Measurements from ENCODE around the gene LAMA3. TPM values are rescaled to one million over a fixed set of nuclear protein-coding genes. Genes with fewer than 3 reads are reported as not detected.
A peak's percentile ranks its signal among the peaks of the same experiment; 100 is the strongest.

LAMA3 gene
- polyA plus RNA-seq, 1 of the 3 experiments (the other 2 are of a cell fraction): 3.5 TPM

DNA sequence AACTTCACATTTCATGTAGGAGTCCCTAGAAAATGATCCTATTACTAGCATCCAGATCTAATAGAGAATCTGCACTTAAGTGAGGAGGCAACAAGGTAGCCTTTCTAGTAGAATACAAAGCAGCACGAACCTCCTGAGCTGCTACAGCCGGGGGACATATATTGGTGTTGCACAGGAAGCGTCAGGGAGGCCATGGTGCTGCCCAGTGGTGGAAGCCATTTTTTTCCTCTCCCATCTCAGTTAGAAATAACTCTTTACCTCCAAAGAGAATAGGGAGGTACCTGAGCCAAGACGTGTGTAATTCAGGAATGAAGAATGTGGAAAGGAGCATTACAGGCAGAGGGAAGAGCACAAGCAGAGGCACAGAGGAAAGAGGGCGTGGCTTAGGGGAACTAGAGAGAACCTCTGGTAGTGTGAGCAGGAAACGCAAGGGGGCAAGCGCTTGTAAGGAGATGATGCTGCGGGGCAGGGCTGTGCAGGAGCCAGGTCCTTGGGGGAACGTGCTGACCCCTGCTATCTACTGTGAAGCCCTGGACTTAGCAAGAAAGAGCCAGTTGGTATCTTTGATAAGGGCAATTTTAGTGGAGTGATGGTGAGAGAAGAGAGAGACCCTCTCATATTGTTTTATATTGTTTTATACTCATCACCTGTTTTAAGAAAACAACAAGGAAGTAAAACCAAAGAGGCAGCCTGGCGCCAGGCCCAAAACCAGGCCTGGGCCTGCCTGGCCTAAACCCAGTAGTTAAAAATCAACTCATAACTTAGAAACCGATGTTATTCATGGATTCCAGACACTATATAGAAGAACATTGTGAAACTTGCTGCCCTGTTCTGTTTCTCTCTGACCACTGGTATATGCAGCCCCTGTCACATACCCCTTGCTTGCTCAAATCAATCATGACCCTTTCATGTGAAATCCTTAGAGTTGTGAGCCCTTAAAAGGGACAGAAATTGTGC is 275.3 kb downstream of the LAMA3 start:
- H4K20me1 ChIP-seq (ENCODE audit: insufficient read depth): no peaks in the 10 kb centered on the region
- TF ChIP-seq GABPA (IDR thresholded peaks at IDR 0.05; ENCODE audit: low read depth) (peak; percentile 33; the same call in 1 of the 2 replicates), TEAD4 (IDR thresholded peaks at IDR 0.05; ENCODE audit: borderline replicate concordance, insufficient read depth) (no peak), JUND (IDR thresholded peaks at IDR 0.05) (no peak), MEF2A (IDR thresholded peaks at IDR 0.05; ENCODE audit: borderline replicate concordance, low read depth) (no peak), TCF12 (IDR thresholded peaks at IDR 0.05) (no peak), ZBTB33 (IDR thresholded peaks at IDR 0.05; ENCODE audit: borderline replicate concordance, low read depth) (no peak), SMC3 (IDR thresholded peaks at IDR 0.05; ENCODE audit: low read depth, low read length) (no peak), YY1 (IDR thresholded peaks at IDR 0.05; ENCODE audit: low read depth) (peak; percentile 70; the same call in 1 of the 2 replicates)
- TF ChIP-seq, protein P1, sequence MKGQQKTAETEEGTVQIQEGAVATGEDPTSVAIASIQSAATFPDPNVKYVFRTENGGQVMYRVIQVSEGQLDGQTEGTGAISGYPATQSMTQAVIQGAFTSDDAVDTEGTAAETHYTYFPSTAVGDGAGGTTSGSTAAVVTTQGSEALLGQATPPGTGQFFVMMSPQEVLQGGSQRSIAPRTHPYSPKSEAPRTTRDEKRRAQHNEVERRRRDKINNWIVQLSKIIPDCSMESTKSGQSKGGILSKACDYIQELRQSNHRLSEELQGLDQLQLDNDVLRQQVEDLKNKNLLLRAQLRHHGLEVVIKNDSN (IDR thresholded peaks at IDR 0.05; ENCODE audit: borderline replicate concordance, low read depth): no peak
- CTCF ChIA-PET: interaction anchor here (1.2 to 1.3 kb wide), 2 partner anchors 17 to 25 kb away, joined by 3 read pairs; no protein-coding TSS in a partner anchor

DNA sequence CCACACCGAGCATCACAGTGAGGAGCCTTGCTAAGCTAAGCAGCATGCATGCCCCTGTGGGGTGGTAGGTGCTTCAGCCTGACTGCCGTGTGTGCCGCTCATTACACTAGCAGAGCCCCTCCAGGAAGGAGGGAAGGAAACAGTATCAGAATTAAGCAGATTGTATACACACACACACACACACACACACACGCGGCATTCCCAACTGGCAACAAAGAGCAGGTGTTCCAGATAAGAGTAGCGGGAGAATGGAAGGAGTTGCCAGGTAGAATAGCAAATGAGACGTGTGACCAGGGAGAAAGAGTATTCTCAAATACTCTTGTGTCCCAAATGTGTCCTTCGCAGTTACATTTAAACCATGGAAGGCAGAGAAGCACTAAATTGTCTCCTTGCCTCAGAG is 277.7 kb downstream of the LAMA3 start:
- no peaks in the 10 kb centered on the region for H3K9me2 ChIP-seq
- no peaks in the 10 kb centered on the region for H4K20me1 ChIP-seq (ENCODE audit: insufficient read depth)
- no peaks in the 10 kb centered on the region for H3F3A ChIP-seq (replicated peaks; ENCODE audit: insufficient read depth)
- no peak for DNase-seq
- POLR2A ChIA-PET: no interaction called here
- H3K4me2 ChIP-seq: no peak overlapping the region
- 86% methylated on average over 8 of the region's 8 CpGs for WGBS (ENCODE audit: low lambda C conversion rate)
- CTCF ChIA-PET: interaction anchor here (0.9 kb wide), 1 partner anchor 9 kb away, joined by 3 read pairs; no protein-coding TSS in a partner anchor
- H3K9me3 ChIP-seq: no peaks in the 10 kb centered on the region
- no peaks in the 10 kb centered on the region for H3K79me2 ChIP-seq (ENCODE audit: insufficient read depth)
- no peak overlapping the region for H2AFZ ChIP-seq (ENCODE audit: low read depth)
- H3K27me3 ChIP-seq (ENCODE audit: insufficient read depth): no peaks in the 10 kb centered on the region
- no peak overlapping the region for H3K4me3 ChIP-seq (ENCODE audit: low read depth in 2 of 2, low read length in 1 of 2)
- TF ChIP-seq RFX5 (IDR thresholded peaks at IDR 0.05; ENCODE audit: low read length) (no peak), PBX3 (IDR thresholded peaks at IDR 0.05) (no peak), TEAD4 (IDR thresholded peaks at IDR 0.05; ENCODE audit: borderline replicate concordance, insufficient read depth) (no peak), POLR2AphosphoS5 (IDR thresholded peaks at IDR 0.05; ENCODE audit: low read depth, low read length) (no peak), EZH2phosphoT487 (IDR thresholded peaks at IDR 0.05; ENCODE audit: borderline replicate concordance, low read depth) (no peak), NRF1 (IDR thresholded peaks at IDR 0.05; ENCODE audit: low read depth, low read length) (no peak), SIN3A (IDR thresholded peaks at IDR 0.05; ENCODE audit: borderline replicate concordance, low read depth, low read length) (no peak), FOXM1 (IDR thresholded peaks at IDR 0.05; ENCODE audit: low read depth) (no peak), GATA2 (CRISPR knock-in tag; IDR thresholded peaks at IDR 0.05) (no peak)
- TF ChIP-seq, protein P2, sequence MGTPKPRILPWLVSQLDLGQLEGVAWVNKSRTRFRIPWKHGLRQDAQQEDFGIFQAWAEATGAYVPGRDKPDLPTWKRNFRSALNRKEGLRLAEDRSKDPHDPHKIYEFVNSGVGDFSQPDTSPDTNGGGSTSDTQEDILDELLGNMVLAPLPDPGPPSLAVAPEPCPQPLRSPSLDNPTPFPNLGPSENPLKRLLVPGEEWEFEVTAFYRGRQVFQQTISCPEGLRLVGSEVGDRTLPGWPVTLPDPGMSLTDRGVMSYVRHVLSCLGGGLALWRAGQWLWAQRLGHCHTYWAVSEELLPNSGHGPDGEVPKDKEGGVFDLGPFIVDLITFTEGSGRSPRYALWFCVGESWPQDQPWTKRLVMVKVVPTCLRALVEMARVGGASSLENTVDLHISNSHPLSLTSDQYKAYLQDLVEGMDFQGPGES (IDR thresholded peaks at IDR 0.05; ENCODE audit: low read depth, low read length): no peak
- no peak overlapping the region for H3K27ac ChIP-seq (ENCODE audit: low read depth in 2 of 2, low read length in 1 of 2)
- H3K4me1 ChIP-seq (ENCODE audit: control insufficient read depth in 1 of 2, insufficient read depth in 2 of 2, low read depth in 1 of 2, low read length in 1 of 2): no peaks in the 10 kb centered on the region; a peak in 1 of 4 replicates
- H3K36me3 ChIP-seq (replicated peaks in 1 of 2; ENCODE audit: control insufficient read depth in 1 of 2, insufficient read depth in 2 of 2, low read length in 1 of 2): no peaks in the 10 kb centered on the region
- H3K9ac ChIP-seq: no peak overlapping the region

More for the DNA sequence above, 275.3 kb downstream of the LAMA3 start:
- no peak for DNase-seq
- Histone ChIP-seq H3K36me3 (replicated peaks in 1 of 2; ENCODE audit: control insufficient read depth in 1 of 2, insufficient read depth in 2 of 2, low read length in 1 of 2) (no peaks in the 10 kb centered on the region), H3K9ac (no peak overlapping the region), H2AFZ (ENCODE audit: low read depth) (no peak overlapping the region), H3K4me2 (no peak overlapping the region), H3K4me3 (ENCODE audit: low read depth in 2 of 2, low read length in 1 of 2) (no peak overlapping the region), H3K4me1 (ENCODE audit: control insufficient read depth in 1 of 2, insufficient read depth in 2 of 2, low read depth in 1 of 2, low read length in 1 of 2) (no peaks in the 10 kb centered on the region; a peak in 1 of 4 replicates), H3K9me3 (no peaks in the 10 kb centered on the region), H3K79me2 (ENCODE audit: insufficient read depth) (no peaks in the 10 kb centered on the region), H3K27ac (ENCODE audit: low read depth in 2 of 2, low read length in 1 of 2) (no peak overlapping the region), H3F3A (replicated peaks; ENCODE audit: insufficient read depth) (no peaks in the 10 kb centered on the region), H3K9me2 (no peaks in the 10 kb centered on the region), H3K27me3 (ENCODE audit: insufficient read depth) (no peaks in the 10 kb centered on the region)
- POLR2A ChIA-PET: no interaction called here
- WGBS (ENCODE audit: low lambda C conversion rate): 83% methylated on average over 11 of the region's 11 CpGs

Data from SK-N-SH (cell line).